Activated T-cell treated with anti-CD3 and anti-CD28 coated beads, Interleukin-2, amount 50 U/mL, for 4 hours (primary cell): ENCODE data around the gene FTSJ3. TPM values are rescaled to one million over a fixed set of nuclear protein-coding genes. Genes with fewer than 3 reads are reported as not detected.

Experiments
- ATAC-seq, 2 donors: fragments of 200-7000 bp; cut with Tn5 transposase; one replicate each; pipeline ENCODE4 v1.10.0; 2021
- DNase-seq: peaks from one replicate; pipeline ENCODE4 v3.0.0-alpha.2; 2020
- H3K27me3 Mint-ChIP-seq: one replicate; pipeline ENCODE4 v1.8.0; 2021; ENCODE audit warnings: low read depth, mixed read lengths
- H3K36me3 Mint-ChIP-seq: one replicate; pipeline ENCODE4 v1.8.0; 2022; ENCODE audit warnings: mixed read lengths; ENCODE audit not compliant: insufficient read depth
- H3K4me1 Mint-ChIP-seq: one replicate; pipeline ENCODE4 v1.8.0; 2021; ENCODE audit warnings: low read depth, mixed read lengths
- H3K4me3 Mint-ChIP-seq: one replicate; pipeline ENCODE4 v1.8.0; 2021; ENCODE audit warnings: mild to moderate bottlenecking, moderate library complexity, mixed read lengths
- H3K9me3 Mint-ChIP-seq: one replicate; pipeline ENCODE4 v1.8.0; 2021; ENCODE audit warnings: mixed read lengths
- total RNA-seq, 3 donors: library from RNA; stranded (reverse); gene quantifications; one replicate each; pipeline ENCODE4 v1.2.1, GENCODE V29; 2021

Gene FTSJ3
- total RNA-seq, 3 donors from 2014 or later, result 123 to 169 (median 157) TPM

DNA sequence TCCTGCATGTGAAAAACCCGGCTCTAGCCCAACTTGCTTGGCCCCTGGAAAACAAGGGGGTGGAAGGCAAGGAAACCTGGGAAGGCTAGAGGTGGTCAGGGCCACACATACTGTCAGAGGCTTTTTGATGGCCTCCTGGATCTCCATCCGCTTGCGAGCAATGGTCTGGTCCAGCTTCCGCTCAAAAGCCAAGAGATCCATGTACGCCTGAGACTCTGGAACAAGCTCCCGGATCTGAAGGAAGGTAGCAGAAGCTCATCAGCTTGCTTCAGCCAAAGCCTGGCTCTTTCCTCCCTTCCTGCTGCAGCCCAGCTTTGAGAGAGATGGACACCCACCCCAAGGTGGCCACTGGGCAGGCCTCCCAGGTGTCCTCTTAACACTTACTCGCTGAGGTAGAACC is 9.3 kb upstream of the FTSJ3 start:
- no peak for DNase-seq
- H3K36me3 Mint-ChIP-seq, result peaks cover 21% of the 10 kb centered on the region
- H3K4me3 Mint-ChIP-seq, result no peak overlapping the region
- ATAC-seq, result no peak
- H3K27me3 Mint-ChIP-seq, result no peaks in the 10 kb centered on the region
- H3K9me3 Mint-ChIP-seq, result no peaks in the 10 kb centered on the region
- peaks cover 54% of the 10 kb centered on the region for H3K4me1 Mint-ChIP-seq

GRCh38 chr17:63835167-63835720 is 7.8 kb upstream of the FTSJ3 start:
- ATAC-seq (no peak), DNase-seq (no peak)
- Mint-ChIP-seq H3K27me3 (no peaks in the 10 kb centered on the region), H3K4me3 (no peak overlapping the region), H3K9me3 (no peaks in the 10 kb centered on the region), H3K4me1 (peaks cover 56% of the 10 kb centered on the region), H3K36me3 (peaks cover 35% of the 10 kb centered on the region)

DNA sequence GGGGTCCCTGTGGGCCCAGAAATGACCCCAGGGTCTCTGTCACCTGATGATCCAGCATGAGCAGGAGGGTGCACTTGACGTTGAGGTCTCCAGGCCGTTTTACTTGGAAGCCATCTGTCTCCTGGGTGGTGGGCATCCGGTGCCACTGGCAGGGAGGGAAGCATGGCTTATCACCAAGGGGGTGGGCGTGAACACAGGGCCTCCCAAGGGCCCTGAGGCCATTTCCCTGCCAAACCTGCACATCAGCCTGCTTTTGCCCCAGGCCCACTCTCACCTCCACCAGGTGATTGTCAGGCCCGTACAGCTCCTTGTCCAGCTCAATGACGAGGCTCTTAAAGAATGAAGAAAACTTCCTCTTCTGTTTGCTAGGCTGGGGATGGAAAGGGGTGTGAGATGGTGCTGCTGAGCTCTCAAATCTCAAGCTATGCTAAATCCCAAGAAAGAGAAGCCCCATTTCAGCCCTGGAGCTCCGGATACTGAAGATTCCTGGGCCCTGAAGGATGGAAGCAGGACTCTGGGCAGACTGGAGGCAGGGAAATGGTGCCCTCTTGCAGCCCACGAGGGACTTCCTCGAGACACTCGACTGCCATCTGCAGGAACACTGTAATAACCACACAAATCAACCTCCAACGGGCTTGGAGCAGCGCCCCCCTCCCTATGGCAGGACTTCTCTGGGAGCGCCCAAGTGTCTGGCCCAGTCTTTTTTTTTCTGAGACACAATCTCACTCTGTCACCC is 7.1 kb upstream of the FTSJ3 start:
- ATAC-seq, result peak; percentile 75 to 86
- H3K27me3 Mint-ChIP-seq, result no peaks in the 10 kb centered on the region
- peaks cover 40% of the 10 kb centered on the region for H3K36me3 Mint-ChIP-seq
- DNase-seq, result peak; percentile 56
- H3K9me3 Mint-ChIP-seq, result no peaks in the 10 kb centered on the region
- peaks cover 62% of the 10 kb centered on the region for H3K4me1 Mint-ChIP-seq
- no peak overlapping the region for H3K4me3 Mint-ChIP-seq

DNA sequence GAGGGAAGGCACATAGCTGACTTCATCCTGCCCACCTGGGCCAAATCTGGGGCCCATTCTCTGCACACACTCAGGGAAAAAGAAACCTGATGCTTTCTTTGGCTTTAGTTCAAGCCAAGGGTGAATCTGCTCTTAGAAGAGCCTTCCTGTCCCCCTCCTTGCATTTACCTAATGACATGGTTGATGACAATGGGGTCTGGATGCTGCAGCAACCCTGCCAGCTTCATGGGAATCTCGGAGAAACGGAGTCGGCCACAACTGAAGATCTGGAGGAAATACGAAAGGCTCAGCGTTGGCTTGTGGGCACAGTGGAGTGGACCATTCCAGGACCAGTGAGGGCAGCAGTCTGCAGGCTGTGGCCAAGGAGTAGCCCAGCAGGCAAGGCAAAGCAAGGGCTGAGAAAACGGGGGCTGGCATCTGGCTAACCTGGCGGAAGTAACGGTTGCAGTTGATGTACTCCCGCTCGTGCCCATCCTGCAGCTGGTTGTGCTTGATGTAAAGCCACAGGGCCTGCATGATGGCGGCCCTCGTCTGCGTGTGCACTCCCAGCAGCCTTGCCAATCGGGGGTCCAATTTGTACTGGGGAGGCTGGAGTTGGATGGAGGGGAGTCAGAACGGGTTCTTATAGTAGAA is 6.4 kb upstream of the FTSJ3 start:
- DNase-seq (no peak), ATAC-seq (no peak)
- Mint-ChIP-seq H3K4me3 (no peak overlapping the region), H3K36me3 (peaks cover 47% of the 10 kb centered on the region), H3K4me1 (peaks cover 62% of the 10 kb centered on the region), H3K27me3 (no peaks in the 10 kb centered on the region), H3K9me3 (no peaks in the 10 kb centered on the region)

DNA sequence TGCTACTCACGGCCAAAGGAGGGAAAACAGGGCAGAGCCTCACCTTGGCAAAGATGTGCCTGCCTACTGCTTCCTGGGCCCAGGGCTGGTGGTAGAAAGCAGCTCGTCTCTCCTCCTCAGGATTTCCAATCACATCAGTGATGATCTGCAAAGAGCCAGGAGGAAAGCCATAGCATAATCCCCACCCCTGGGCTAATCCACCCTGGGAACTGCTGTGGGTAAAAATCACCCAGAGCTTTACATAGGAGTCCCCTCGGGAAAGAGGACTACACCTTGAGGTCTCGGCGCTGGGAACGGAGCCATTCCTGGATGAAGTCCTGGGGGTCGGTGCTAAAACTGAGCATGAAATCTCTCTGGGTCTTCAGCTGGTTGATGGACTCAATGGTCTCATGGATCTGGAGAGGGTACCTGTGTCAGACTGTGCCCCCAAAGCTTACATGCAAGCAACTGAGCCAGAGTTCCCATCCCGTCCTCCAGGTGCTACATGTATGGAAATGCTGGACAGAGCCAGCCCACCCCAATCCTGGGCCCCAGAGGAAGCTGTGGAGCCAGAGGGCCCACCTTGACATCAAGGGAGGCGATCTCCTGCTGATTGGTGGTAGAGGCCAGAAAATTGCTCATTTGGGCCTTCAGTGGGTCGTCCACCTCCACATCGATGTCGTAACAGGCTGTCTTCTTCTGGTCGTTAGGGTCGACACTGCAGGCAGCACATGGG is 5.7 kb upstream of the FTSJ3 start:
- Mint-ChIP-seq H3K4me1 (peaks cover 61% of the 10 kb centered on the region), H3K27me3 (no peaks in the 10 kb centered on the region), H3K9me3 (no peaks in the 10 kb centered on the region), H3K36me3 (peaks cover 50% of the 10 kb centered on the region), H3K4me3 (no peak overlapping the region)
- DNase-seq, result no peak
- ATAC-seq, result no peak

GRCh38 chr17:63832455-63832854 is 5.0 kb upstream of the FTSJ3 start:
- ATAC-seq (peak in 1 of 2 donors; percentile 13), DNase-seq (no peak)
- H3K4me3 Mint-ChIP-seq, result no peak overlapping the region
- no peaks in the 10 kb centered on the region for H3K9me3 Mint-ChIP-seq
- H3K27me3 Mint-ChIP-seq, result no peaks in the 10 kb centered on the region
- peaks cover 54% of the 10 kb centered on the region for H3K36me3 Mint-ChIP-seq
- H3K4me1 Mint-ChIP-seq, result peaks cover 60% of the 10 kb centered on the region

DNA sequence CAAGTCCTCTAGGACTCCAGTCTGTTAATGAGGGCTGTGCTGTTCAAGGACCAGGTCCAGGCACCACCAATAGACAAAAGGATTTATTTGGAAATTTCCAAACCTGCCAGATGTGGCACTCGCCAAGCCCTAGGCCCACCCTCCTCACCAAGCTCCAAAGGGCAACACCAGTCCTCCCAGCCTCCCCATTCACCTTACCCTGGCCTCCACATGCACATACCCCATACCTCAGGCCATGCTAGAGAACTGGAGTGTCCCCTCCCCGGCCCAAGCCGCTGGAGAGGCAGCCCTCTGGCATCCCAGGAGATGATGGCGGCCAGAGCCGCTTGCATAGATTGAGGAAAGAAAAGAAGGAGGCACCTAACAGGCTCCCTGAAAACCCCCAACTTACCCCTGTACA is 4.6 kb upstream of the FTSJ3 start:
- ATAC-seq, result no peak
- Mint-ChIP-seq H3K4me1 (peaks cover 60% of the 10 kb centered on the region), H3K4me3 (no peak overlapping the region), H3K27me3 (no peaks in the 10 kb centered on the region), H3K36me3 (peaks cover 55% of the 10 kb centered on the region), H3K9me3 (no peaks in the 10 kb centered on the region)
- DNase-seq, result no peak

- H3K4me3 Mint-ChIP-seq, result no peak overlapping the region
- H3K27me3 Mint-ChIP-seq, result no peaks in the 10 kb centered on the region
- H3K36me3 Mint-ChIP-seq, result peaks cover 56% of the 10 kb centered on the region
- ATAC-seq (no peak), DNase-seq (no peak)
- peaks cover 64% of the 10 kb centered on the region for H3K4me1 Mint-ChIP-seq
- H3K9me3 Mint-ChIP-seq, result no peaks in the 10 kb centered on the region
Measured at GRCh38 chr17:63831505-63831904, 4.0 kb upstream of the FTSJ3 start.

- no peak for DNase-seq
- Mint-ChIP-seq H3K9me3 (no peaks in the 10 kb centered on the region), H3K27me3 (no peaks in the 10 kb centered on the region), H3K4me1 (peaks cover 68% of the 10 kb centered on the region), H3K4me3 (no peak overlapping the region), H3K36me3 (peaks cover 55% of the 10 kb centered on the region)
- no peak for ATAC-seq
Measured at GRCh38 chr17:63830904-63831491, 3.5 kb upstream of the FTSJ3 start.

GRCh38 chr17:63830278-63830677 is 2.8 kb upstream of the FTSJ3 start:
- ATAC-seq, result no peak
- no peaks in the 10 kb centered on the region for H3K9me3 Mint-ChIP-seq
- peaks cover 58% of the 10 kb centered on the region for H3K36me3 Mint-ChIP-seq
- no peak for DNase-seq
- no peaks in the 10 kb centered on the region for H3K27me3 Mint-ChIP-seq
- no peak overlapping the region for H3K4me3 Mint-ChIP-seq
- H3K4me1 Mint-ChIP-seq, result peaks cover 72% of the 10 kb centered on the region

- Mint-ChIP-seq H3K27me3 (no peaks in the 10 kb centered on the region), H3K4me1 (peaks cover 74% of the 10 kb centered on the region), H3K4me3 (peak overlapping the region; percentile 99), H3K36me3 (peaks cover 66% of the 10 kb centered on the region), H3K9me3 (no peaks in the 10 kb centered on the region)
- ATAC-seq, result no peak
- no peak for DNase-seq
Measured at GRCh38 chr17:63828936-63829335, 1.5 kb upstream of the FTSJ3 start.

DNA sequence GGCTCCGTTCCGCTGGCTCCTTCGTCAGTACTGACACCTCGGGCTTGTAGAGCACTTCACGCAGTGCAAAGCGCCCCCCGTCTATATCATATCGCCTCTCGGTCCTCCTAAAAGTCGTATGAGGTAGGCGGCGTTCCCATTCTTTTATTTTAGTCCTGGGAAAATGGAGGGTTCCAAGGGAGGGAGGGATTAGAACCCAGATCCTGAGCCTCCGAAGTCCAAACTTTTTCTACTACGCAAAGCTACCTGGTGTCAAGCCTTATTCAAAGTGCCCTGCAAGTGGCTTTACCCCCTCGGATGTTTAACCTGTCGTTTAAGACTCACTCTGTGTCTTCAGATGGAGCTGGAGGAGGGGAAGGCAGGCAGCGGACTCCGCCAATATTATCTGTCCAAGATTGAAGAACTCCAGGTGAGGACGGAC is 348 bp upstream of the FTSJ3 start:
- Mint-ChIP-seq H3K4me1 (peaks cover 77% of the 10 kb centered on the region), H3K27me3 (no peaks in the 10 kb centered on the region), H3K9me3 (no peaks in the 10 kb centered on the region), H3K36me3 (peaks cover 69% of the 10 kb centered on the region), H3K4me3 (peak overlapping the region; percentile 99)
- ATAC-seq (no peak), DNase-seq (no peak)

- Mint-ChIP-seq H3K36me3 (peaks cover 71% of the 10 kb centered on the region), H3K4me3 (peak overlapping the region; percentile 99), H3K27me3 (no peaks in the 10 kb centered on the region), H3K9me3 (no peaks in the 10 kb centered on the region), H3K4me1 (peaks cover 73% of the 10 kb centered on the region)
- ATAC-seq (peak; percentile 2 to 3), DNase-seq (no peak)
Measured at GRCh38 chr17:63826468-63827001, 928 bp downstream of the FTSJ3 start.

DNA sequence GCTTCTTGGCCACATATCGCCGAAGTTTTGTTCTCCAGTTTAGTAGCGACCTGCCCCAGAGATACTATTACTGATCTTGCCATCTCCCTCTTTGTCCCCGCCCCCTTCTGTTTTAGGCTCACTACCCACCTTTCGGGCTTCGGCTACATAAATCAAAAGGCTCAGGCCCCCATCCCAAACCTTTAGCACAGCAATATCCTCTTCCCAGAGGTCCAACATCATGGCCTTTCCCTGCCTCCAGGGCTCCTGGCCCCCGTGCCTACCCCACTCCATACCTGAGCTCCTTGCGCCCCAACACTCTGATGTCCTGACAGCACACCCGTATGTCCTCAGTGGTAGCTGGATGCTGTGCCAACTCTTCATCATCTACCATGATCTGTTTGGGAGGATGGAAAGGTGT is 3.1 kb downstream of the FTSJ3 start:
- Mint-ChIP-seq H3K36me3 (peaks cover 64% of the 10 kb centered on the region), H3K4me1 (peaks cover 54% of the 10 kb centered on the region), H3K9me3 (no peaks in the 10 kb centered on the region), H3K27me3 (no peaks in the 10 kb centered on the region), H3K4me3 (peak overlapping the region; percentile 33)
- DNase-seq, result no peak
- no peak for ATAC-seq
